ENCODE data around the gene TBX5.

Gene TBX5

GRCh38 chr12:114405519-114406271 is at the start of gene TBX5:
TSS of gene TBX5 (minus strand) at chr12:114406144. CDS start at chr12:114403898, 2,246 bp downstream.
- no peak for DNase-seq

- no peak for DNase-seq
Observed at GRCh38 chr12:114451657-114452056, 45.7 kb upstream of the TBX5 start.

GRCh38 chr12:114450515-114451300 is 44.8 kb upstream of the TBX5 start:
- no peak for DNase-seq

- DNase-seq: no peak
Observed at GRCh38 chr12:114450019-114450418, 44.1 kb upstream of the TBX5 start.

GRCh38 chr12:114448618-114448933 is 42.6 kb upstream of the TBX5 start:
- DNase-seq: no peak

- no peak for DNase-seq
Observed at GRCh38 chr12:114447799-114448617, 42.1 kb upstream of the TBX5 start.

GRCh38 chr12:114447274-114447716 is 41.4 kb upstream of the TBX5 start:
- no peak for DNase-seq

GRCh38 chr12:114445401-114446323 is 39.7 kb upstream of the TBX5 start:
- DNase-seq: no peak

- no peak for DNase-seq
Observed at GRCh38 chr12:114444422-114445279, 38.7 kb upstream of the TBX5 start.

- no peak for DNase-seq
Observed at GRCh38 chr12:114443607-114444421, 37.9 kb upstream of the TBX5 start.

GRCh38 chr12:114442578-114442977 is 36.6 kb upstream of the TBX5 start:
- no peak for DNase-seq

GRCh38 chr12:114441545-114441944 is 35.6 kb upstream of the TBX5 start:
- no peak for DNase-seq

- DNase-seq: no peak
Observed at GRCh38 chr12:114441039-114441383, 35.1 kb upstream of the TBX5 start.

GRCh38 chr12:114440270-114441038 is 34.5 kb upstream of the TBX5 start:
- DNase-seq: no peak

GRCh38 chr12:114439817-114440216 is 33.9 kb upstream of the TBX5 start:
- no peak for DNase-seq

GRCh38 chr12:114439261-114439683 is 33.3 kb upstream of the TBX5 start:
- DNase-seq: no peak

GRCh38 chr12:114438635-114439256 is 32.8 kb upstream of the TBX5 start:
- no peak for DNase-seq

GRCh38 chr12:114434341-114434740 is 28.4 kb upstream of the TBX5 start:
- no peak for DNase-seq

- no peak for DNase-seq
Observed at GRCh38 chr12:114431902-114432301, 26.0 kb upstream of the TBX5 start.
